HEK293 (cell line): ENCODE measurements around the gene ZKSCAN8.

Source experiments
- CTCF ChIA-PET: fragments of 350-600 bp; formaldehyde crosslinking; extraction: SDS; loops from one replicate; lab custom pipeline; 2021; ENCODE audit warnings: antibody characterized with exemption; lab: Yijun Ruan, JAX
- POLR2A ChIA-PET: fragments of 300-600 bp; formaldehyde crosslinking; extraction: SDS; loops from one replicate; lab custom pipeline; 2020; ENCODE audit warnings: antibody characterized with exemption, inconsistent platforms; lab: Yijun Ruan, JAX
- H3K27ac ChIP-seq: fragments of 200-500 bp; sonication (Bioruptor generic); 2 replicates; pipeline ENCODE4 v1.5.1; 2014; ENCODE audit warnings: low read depth, low read length, control low read depth, inconsistent platforms; ENCODE audit errors: extremely low read depth
- H3K36me3 ChIP-seq, 2 experiments: fragments of 200-500 bp in 1 of 2; sonication (Bioruptor generic) in 1 of 2; 1 replicate in 1 of 2; 2 replicates in 1 of 2; pipeline ENCODE4 v1.5.1; 2014 to 2017; ENCODE audit warnings: inconsistent platforms in 2 of 2, low read length in 2 of 2; ENCODE audit not compliant: control insufficient read depth in 2 of 2, insufficient read depth in 1 of 2
- H3K4me1 ChIP-seq: fragments of 200-500 bp; sonication (Bioruptor generic); 2 replicates; pipeline ENCODE4 v1.5.1; 2014; ENCODE audit warnings: mild to moderate bottlenecking, low read length, inconsistent platforms; ENCODE audit not compliant: control insufficient read depth, insufficient read depth
- H3K4me3 ChIP-seq: 2 replicates; pipeline ENCODE4 v1.5.1; 2011; ENCODE audit warnings: low read depth, mild to moderate bottlenecking, control low read depth, low read length, moderate library complexity
- H3K9me3 ChIP-seq: fragments of 200-500 bp; sonication (Bioruptor generic); 2 replicates; pipeline ENCODE4 v1.5.1; 2014; ENCODE audit warnings: low read depth, low read length, inconsistent platforms; ENCODE audit not compliant: control insufficient read depth, insufficient read depth
- GLIS2 ChIP-seq: fragments of 450-650 bp; formaldehyde crosslinking; IDR thresholded peaks from 2 replicates; pipeline ENCODE4 v1.5.1; 2016; ENCODE audit warnings: missing biosample characterization, missing genetic modification characterization
- KLF8 ChIP-seq: fragments of 450-650 bp; formaldehyde crosslinking; IDR thresholded peaks from 2 replicates; pipeline ENCODE4 v1.5.1; 2016; ENCODE audit warnings: missing biosample characterization, missing genetic modification characterization
- SP3 ChIP-seq: fragments of 450-650 bp; formaldehyde crosslinking; IDR thresholded peaks from 2 replicates; pipeline ENCODE4 v1.5.1; 2016; ENCODE audit warnings: missing biosample characterization, missing genetic modification characterization
- ZBTB21 ChIP-seq: fragments of 450-650 bp; formaldehyde crosslinking; IDR thresholded peaks from 2 replicates; pipeline ENCODE4 v1.5.1; 2017; ENCODE audit warnings: missing biosample characterization, missing genetic modification characterization
- ZNF114 ChIP-seq: fragments of 450-650 bp; formaldehyde crosslinking; IDR thresholded peaks from 2 replicates; pipeline ENCODE4 v1.5.0; 2017; ENCODE audit warnings: missing biosample characterization, missing genetic modification characterization
- ZNF146 ChIP-seq: fragments of 450-650 bp; formaldehyde crosslinking; IDR thresholded peaks from 2 replicates; pipeline ENCODE4 v1.5.1; 2016; ENCODE audit warnings: missing biosample characterization, missing genetic modification characterization
- ZNF223 ChIP-seq: fragments of 450-650 bp; formaldehyde crosslinking; IDR thresholded peaks from 2 replicates; pipeline ENCODE4 v1.5.1; 2016; ENCODE audit warnings: missing biosample characterization, missing genetic modification characterization
- ZNF23 ChIP-seq: fragments of 450-650 bp; formaldehyde crosslinking; IDR thresholded peaks from 2 replicates; pipeline ENCODE4 v1.5.1; 2016; ENCODE audit warnings: missing biosample characterization, missing genetic modification characterization, borderline replicate concordance
- ZNF350 ChIP-seq: fragments of 450-650 bp; formaldehyde crosslinking; IDR thresholded peaks from 2 replicates; pipeline ENCODE4 v1.5.0; 2017; ENCODE audit warnings: missing biosample characterization, mild to moderate bottlenecking, missing genetic modification characterization
- ZNF548 ChIP-seq: fragments of 450-650 bp; formaldehyde crosslinking; IDR thresholded peaks from 2 replicates; pipeline ENCODE4 v1.5.1; 2016; ENCODE audit warnings: missing biosample characterization, missing genetic modification characterization
- ZNF571 ChIP-seq: fragments of 450-650 bp; formaldehyde crosslinking; IDR thresholded peaks from 2 replicates; pipeline ENCODE4 v1.5.0; 2017; ENCODE audit warnings: missing biosample characterization, missing genetic modification characterization
- ZNF626 ChIP-seq: fragments of 450-650 bp; sonication (Bioruptor Pico); formaldehyde crosslinking; IDR thresholded peaks from 2 replicates; pipeline ENCODE4 v1.5.1; 2018; ENCODE audit warnings: missing biosample characterization, missing genetic modification characterization, inconsistent platforms
- ZNF837 ChIP-seq: fragments of 450-650 bp; formaldehyde crosslinking; IDR thresholded peaks from 2 replicates; pipeline ENCODE4 v1.5.1; 2016; ENCODE audit warnings: missing biosample characterization, missing genetic modification characterization
- ZNF843 ChIP-seq: fragments of 450-650 bp; formaldehyde crosslinking; IDR thresholded peaks from 2 replicates; pipeline ENCODE4 v1.5.1; 2016; ENCODE audit warnings: missing biosample characterization, missing genetic modification characterization
- ZSCAN23 ChIP-seq: fragments of 450-650 bp; formaldehyde crosslinking; IDR thresholded peaks from 2 replicates; pipeline ENCODE4 v1.5.1; 2016; ENCODE audit warnings: missing biosample characterization, missing genetic modification characterization
- TF ChIP-seq, protein P1 (sequence below): fragments of 450-650 bp; formaldehyde crosslinking; IDR thresholded peaks from 2 replicates; pipeline ENCODE4 v1.5.1; 2016; ENCODE audit warnings: missing biosample characterization, missing genetic modification characterization
- TF ChIP-seq, protein P2 (sequence below): fragments of 450-650 bp; formaldehyde crosslinking; optimal IDR thresholded peaks from 2 replicates; pipeline ENCODE3; 2016; ENCODE audit warnings: missing biosample characterization, mild to moderate bottlenecking, missing genetic modification characterization
- TF ChIP-seq, protein P3 (sequence below): fragments of 450-650 bp; formaldehyde crosslinking; IDR thresholded peaks from 2 replicates; pipeline ENCODE4 v1.5.1; 2016; ENCODE audit warnings: missing biosample characterization, missing genetic modification characterization
- TF ChIP-seq, protein P4 (sequence below): fragments of 450-650 bp; formaldehyde crosslinking; IDR thresholded peaks from 2 replicates; pipeline ENCODE4 v1.5.1; 2016; ENCODE audit warnings: missing biosample characterization, missing genetic modification characterization, borderline replicate concordance
- TF ChIP-seq, protein P5 (sequence below): fragments of 450-650 bp; formaldehyde crosslinking; IDR thresholded peaks from 2 replicates; pipeline ENCODE4 v1.5.1; 2016; ENCODE audit warnings: missing biosample characterization, missing genetic modification characterization
- TF ChIP-seq, protein P6 (sequence below): fragments of 450-650 bp; formaldehyde crosslinking; IDR thresholded peaks from 2 replicates; pipeline ENCODE4 v1.5.1; 2016; ENCODE audit warnings: missing biosample characterization, missing genetic modification characterization
- TF ChIP-seq, protein P7 (sequence below): fragments of 450-650 bp; formaldehyde crosslinking; IDR thresholded peaks from 2 replicates; pipeline ENCODE4 v1.5.1; 2016; ENCODE audit warnings: missing biosample characterization, missing genetic modification characterization

Gene ZKSCAN8

DNA sequence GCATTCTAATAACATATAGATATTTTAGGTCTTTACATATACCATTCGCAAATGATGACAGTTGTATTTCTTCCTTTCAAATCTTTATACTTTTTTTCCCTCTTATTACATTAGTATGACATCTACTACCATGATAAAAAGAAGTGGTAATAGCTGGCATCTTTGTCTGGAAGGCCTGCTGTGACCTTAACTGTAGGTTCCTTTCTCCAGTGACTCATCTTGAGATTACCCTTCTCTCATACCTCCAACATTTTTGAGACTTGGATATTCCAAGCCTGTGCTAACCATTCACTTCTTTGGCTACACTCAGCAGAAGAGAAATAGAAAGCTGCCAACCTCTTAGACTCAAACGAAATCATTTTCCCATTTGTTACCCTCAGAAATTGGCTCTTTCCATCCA is 30.3 kb downstream of the ZKSCAN8 start (continued):
- TF ChIP-seq, protein P1, sequence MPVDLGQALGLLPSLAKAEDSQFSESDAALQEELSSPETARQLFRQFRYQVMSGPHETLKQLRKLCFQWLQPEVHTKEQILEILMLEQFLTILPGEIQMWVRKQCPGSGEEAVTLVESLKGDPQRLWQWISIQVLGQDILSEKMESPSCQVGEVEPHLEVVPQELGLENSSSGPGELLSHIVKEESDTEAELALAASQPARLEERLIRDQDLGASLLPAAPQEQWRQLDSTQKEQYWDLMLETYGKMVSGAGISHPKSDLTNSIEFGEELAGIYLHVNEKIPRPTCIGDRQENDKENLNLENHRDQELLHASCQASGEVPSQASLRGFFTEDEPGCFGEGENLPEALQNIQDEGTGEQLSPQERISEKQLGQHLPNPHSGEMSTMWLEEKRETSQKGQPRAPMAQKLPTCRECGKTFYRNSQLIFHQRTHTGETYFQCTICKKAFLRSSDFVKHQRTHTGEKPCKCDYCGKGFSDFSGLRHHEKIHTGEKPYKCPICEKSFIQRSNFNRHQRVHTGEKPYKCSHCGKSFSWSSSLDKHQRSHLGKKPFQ (tag by site-specific recombination), result no peak
- no peak for TF ChIP-seq ZNF626 (tag by site-specific recombination)
- no peak for TF ChIP-seq ZNF146
- no peak for TF ChIP-seq ZNF114 (tag by site-specific recombination)

DNA sequence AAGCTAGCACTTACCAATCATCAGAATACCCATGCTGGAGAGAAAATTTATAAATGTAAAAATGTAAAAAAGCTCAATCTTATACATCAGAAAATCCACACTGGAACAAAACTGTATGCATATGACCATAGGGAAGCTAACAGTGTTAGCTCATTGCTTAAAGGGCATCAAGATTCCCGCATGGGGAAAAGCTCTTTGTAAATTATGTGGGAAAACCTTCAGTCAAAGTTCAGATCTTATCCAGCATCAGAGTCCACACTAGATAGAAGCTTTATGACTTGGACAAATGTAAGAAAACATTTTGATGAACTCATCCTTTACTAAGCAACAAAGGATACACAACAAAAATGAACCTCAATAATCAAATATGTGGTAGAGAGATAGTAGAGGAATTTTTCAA is 34.7 kb downstream of the ZKSCAN8 start:
- no peaks in the 10 kb centered on the region for H3K4me1 ChIP-seq
- ChIA-PET CTCF (interaction anchor here (0.6 to 0.9 kb wide), 2 partner anchors 9 to 180 kb away, joined by 3 read pairs; no protein-coding TSS in a partner anchor), POLR2A (interaction anchor here (0.8 kb wide), 1 partner anchor 15 kb away, joined by 4 read pairs; no protein-coding TSS in a partner anchor)
- H3K4me3 ChIP-seq, result no peak overlapping the region
- no peak overlapping the region for H3K27ac ChIP-seq
- no peak for TF ChIP-seq ZNF548
- TF ChIP-seq, protein P2, sequence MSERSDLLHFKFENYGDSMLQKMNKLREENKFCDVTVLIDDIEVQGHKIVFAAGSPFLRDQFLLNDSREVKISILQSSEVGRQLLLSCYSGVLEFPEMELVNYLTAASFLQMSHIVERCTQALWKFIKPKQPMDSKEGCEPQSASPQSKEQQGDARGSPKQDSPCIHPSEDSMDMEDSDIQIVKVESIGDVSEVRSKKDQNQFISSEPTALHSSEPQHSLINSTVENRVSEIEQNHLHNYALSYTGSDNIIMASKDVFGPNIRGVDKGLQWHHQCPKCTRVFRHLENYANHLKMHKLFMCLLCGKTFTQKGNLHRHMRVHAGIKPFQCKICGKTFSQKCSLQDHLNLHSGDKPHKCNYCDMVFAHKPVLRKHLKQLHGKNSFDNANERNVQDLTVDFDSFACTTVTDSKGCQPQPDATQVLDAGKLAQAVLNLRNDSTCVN (tag by site-specific recombination), result no peak
- no peak for TF ChIP-seq GLIS2 (tag by site-specific recombination)
- no peak for TF ChIP-seq ZBTB21 (tag by site-specific recombination)
- no peaks in the 10 kb centered on the region for H3K9me3 ChIP-seq
- H3K36me3 ChIP-seq, result peaks cover 0 to 4% of the 10 kb centered on the region in 2 experiments; a peak in 1 of 3 replicates

DNA sequence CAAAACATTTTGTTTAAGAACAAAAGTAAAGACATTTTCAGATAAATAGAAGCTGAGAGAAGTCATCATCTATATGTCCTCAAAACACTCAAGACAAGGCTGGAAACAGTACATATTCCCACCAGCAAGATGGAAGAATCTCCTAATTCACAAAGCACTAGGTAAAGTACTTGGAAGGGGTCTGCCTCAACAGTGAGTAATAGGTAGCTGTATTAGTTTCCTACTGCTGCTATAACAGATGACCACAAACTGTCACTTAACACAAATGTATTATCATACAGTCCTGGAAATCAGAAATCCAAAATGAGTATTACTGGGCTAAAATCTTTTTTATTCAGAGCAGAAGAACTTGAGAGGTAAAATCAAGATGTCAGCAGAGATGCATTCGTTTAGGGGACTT is 40.6 kb downstream of the ZKSCAN8 start:
- no peaks in the 10 kb centered on the region for H3K9me3 ChIP-seq
- H3K4me1 ChIP-seq, result no peaks in the 10 kb centered on the region
- POLR2A ChIA-PET, result no interaction called here
- no peaks in the 10 kb centered on the region for H3K36me3 ChIP-seq
- CTCF ChIA-PET, result interaction anchor here (0.7 kb wide), 1 partner anchor 686 kb away, joined by 3 read pairs; no protein-coding TSS in a partner anchor
- no peak overlapping the region for H3K27ac ChIP-seq
- no peak overlapping the region for H3K4me3 ChIP-seq
- TF ChIP-seq, protein P3, sequence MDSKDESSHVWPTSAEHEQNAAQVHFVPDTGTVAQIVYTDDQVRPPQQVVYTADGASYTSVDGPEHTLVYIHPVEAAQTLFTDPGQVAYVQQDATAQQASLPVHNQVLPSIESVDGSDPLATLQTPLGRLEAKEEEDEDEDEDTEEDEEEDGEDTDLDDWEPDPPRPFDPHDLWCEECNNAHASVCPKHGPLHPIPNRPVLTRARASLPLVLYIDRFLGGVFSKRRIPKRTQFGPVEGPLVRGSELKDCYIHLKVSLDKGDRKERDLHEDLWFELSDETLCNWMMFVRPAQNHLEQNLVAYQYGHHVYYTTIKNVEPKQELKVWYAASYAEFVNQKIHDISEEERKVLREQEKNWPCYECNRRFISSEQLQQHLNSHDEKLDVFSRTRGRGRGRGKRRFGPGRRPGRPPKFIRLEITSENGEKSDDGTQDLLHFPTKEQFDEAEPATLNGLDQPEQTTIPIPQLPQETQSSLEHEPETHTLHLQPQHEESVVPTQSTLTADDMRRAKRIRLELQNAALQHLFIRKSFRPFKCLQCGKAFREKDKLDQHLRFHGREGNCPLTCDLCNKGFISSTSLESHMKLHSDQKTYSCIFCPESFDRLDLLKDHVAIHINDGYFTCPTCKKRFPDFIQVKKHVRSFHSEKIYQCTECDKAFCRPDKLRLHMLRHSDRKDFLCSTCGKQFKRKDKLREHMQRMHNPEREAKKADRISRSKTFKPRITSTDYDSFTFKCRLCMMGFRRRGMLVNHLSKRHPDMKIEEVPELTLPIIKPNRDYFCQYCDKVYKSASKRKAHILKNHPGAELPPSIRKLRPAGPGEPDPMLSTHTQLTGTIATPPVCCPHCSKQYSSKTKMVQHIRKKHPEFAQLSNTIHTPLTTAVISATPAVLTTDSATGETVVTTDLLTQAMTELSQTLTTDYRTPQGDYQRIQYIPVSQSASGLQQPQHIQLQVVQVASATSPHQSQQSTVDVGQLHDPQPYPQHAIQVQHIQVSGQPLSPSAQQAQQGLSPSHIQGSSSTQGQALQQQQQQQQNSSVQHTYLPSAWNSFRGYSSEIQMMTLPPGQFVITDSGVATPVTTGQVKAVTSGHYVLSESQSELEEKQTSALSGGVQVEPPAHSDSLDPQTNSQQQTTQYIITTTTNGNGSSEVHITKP (tag by site-specific recombination), result no peak
- TF ChIP-seq ZSCAN23 (tag by site-specific recombination), result no peak
- TF ChIP-seq, protein P4, sequence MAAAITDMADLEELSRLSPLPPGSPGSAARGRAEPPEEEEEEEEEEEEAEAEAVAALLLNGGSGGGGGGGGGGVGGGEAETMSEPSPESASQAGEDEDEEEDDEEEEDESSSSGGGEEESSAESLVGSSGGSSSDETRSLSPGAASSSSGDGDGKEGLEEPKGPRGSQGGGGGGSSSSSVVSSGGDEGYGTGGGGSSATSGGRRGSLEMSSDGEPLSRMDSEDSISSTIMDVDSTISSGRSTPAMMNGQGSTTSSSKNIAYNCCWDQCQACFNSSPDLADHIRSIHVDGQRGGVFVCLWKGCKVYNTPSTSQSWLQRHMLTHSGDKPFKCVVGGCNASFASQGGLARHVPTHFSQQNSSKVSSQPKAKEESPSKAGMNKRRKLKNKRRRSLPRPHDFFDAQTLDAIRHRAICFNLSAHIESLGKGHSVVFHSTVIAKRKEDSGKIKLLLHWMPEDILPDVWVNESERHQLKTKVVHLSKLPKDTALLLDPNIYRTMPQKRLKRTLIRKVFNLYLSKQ, result no peak
- no peak for TF ChIP-seq ZNF223 (tag by site-specific recombination)
- no peak for TF ChIP-seq SP3 (tag by site-specific recombination)
- TF ChIP-seq ZNF837, result no peak
- no peak for TF ChIP-seq ZNF350
- TF ChIP-seq, protein P5, sequence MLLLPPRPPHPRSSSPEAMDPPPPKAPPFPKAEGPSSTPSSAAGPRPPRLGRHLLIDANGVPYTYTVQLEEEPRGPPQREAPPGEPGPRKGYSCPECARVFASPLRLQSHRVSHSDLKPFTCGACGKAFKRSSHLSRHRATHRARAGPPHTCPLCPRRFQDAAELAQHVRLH (tag by site-specific recombination), result no peak
- TF ChIP-seq KLF8 (tag by site-specific recombination), result no peak
- no peak for TF ChIP-seq ZNF23 (tag by site-specific recombination)
- TF ChIP-seq, protein P6, sequence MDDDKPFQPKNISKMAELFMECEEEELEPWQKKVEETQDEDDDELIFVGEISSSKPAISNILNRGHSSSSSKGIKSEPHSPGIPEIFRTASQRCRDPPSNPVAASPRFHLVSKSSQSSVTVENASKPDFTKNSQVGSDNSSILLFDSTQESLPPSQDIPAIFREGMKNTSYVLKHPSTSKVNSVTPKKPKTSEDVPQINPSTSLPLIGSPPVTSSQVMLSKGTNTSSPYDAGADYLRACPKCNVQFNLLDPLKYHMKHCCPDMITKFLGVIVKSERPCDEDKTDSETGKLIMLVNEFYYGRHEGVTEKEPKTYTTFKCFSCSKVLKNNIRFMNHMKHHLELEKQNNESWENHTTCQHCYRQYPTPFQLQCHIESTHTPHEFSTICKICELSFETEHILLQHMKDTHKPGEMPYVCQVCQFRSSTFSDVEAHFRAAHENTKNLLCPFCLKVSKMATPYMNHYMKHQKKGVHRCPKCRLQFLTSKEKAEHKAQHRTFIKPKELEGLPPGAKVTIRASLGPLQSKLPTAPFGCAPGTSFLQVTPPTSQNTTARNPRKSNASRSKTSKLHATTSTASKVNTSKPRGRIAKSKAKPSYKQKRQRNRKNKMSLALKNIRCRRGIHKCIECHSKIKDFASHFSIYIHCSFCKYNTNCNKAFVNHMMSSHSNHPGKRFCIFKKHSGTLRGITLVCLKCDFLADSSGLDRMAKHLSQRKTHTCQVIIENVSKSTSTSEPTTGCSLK, result no peak
- no peak for TF ChIP-seq ZNF843 (tag by site-specific recombination)
- TF ChIP-seq ZNF571, result no peak
- TF ChIP-seq, protein P7, sequence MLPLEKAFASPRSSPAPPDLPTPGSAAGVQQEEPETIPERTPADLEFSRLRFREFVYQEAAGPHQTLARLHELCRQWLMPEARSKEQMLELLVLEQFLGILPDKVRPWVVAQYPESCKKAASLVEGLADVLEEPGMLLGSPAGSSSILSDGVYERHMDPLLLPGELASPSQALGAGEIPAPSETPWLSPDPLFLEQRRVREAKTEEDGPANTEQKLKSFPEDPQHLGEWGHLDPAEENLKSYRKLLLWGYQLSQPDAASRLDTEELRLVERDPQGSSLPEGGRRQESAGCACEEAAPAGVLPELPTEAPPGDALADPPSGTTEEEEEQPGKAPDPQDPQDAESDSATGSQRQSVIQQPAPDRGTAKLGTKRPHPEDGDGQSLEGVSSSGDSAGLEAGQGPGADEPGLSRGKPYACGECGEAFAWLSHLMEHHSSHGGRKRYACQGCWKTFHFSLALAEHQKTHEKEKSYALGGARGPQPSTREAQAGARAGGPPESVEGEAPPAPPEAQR, result no peak
